Mesothelial cell of epicardium (in vitro differentiated cells): ENCODE data around the gene MNX1. TPM values are rescaled to one million over a fixed set of nuclear protein-coding genes. Genes with fewer than 3 reads are reported as not detected.

ENCODE experiments used
- DNase-seq, 2 experiments: peaks; one replicate each; pipeline ENCODE4 v3.0.0; 2021; ENCODE audit warnings: low spot score in 2 of 2; ENCODE audit not compliant: unreplicated experiment in 2 of 2
- H3K27ac Mint-ChIP-seq: 2 replicates; pipeline ENCODE4 v1.8.0; 2021; ENCODE audit warnings: mixed read lengths
- H3K27me3 Mint-ChIP-seq: 2 replicates; pipeline ENCODE4 v1.8.0; 2021; ENCODE audit warnings: low read depth, mixed read lengths
- H3K36me3 Mint-ChIP-seq: 2 replicates; pipeline ENCODE4 v1.8.0; 2021; ENCODE audit warnings: mixed read lengths
- H3K4me1 Mint-ChIP-seq: 2 replicates; pipeline ENCODE4 v1.8.0; 2021; ENCODE audit warnings: mixed read lengths
- H3K4me3 Mint-ChIP-seq: 2 replicates; pipeline ENCODE4 v1.8.0; 2021; ENCODE audit warnings: mild to moderate bottlenecking, moderate library complexity, mixed read lengths
- H3K9me3 Mint-ChIP-seq: 2 replicates; pipeline ENCODE4 v1.8.0; 2021; ENCODE audit warnings: mixed read lengths
- CTCF ChIP-seq: fragments of 200-600 bp; sonication (generic); IDR thresholded peaks from one replicate; pipeline ENCODE4 v1.5.0; 2021; ENCODE audit warnings: antibody characterized with exemption; ENCODE audit not compliant: unreplicated experiment
- total RNA-seq: library from RNA; stranded (reverse); gene quantifications from 3 replicates; pipeline ENCODE4 v1.2.1, GENCODE V29; 2021

The MNX1 gene
- total RNA-seq, 1 donor from 2014 or later, result not detected

GRCh38 chr7:156979711-156980110 lies 30.8 kb downstream of the MNX1 start:
- H3K36me3 Mint-ChIP-seq, result peaks cover 17% of the 10 kb centered on the region
- no peak for TF ChIP-seq CTCF
- no peaks in the 10 kb centered on the region for H3K4me1 Mint-ChIP-seq
- H3K4me3 Mint-ChIP-seq, result no peak overlapping the region
- no peaks in the 10 kb centered on the region for H3K27me3 Mint-ChIP-seq
- DNase-seq, result no peak
- H3K27ac Mint-ChIP-seq, result no peak overlapping the region
- H3K9me3 Mint-ChIP-seq, result peaks cover 15% of the 10 kb centered on the region

GRCh38 chr7:156979007-156979606 lies 31.4 kb downstream of the MNX1 start:
- no peaks in the 10 kb centered on the region for H3K4me1 Mint-ChIP-seq
- H3K9me3 Mint-ChIP-seq, result peaks cover 15% of the 10 kb centered on the region
- H3K36me3 Mint-ChIP-seq, result peaks cover 19% of the 10 kb centered on the region
- no peak overlapping the region for H3K27ac Mint-ChIP-seq
- no peak for TF ChIP-seq CTCF
- H3K4me3 Mint-ChIP-seq, result no peak overlapping the region
- DNase-seq, result no peak
- H3K27me3 Mint-ChIP-seq, result no peaks in the 10 kb centered on the region

- Mint-ChIP-seq H3K4me3 (no peak overlapping the region), H3K27ac (no peak overlapping the region), H3K4me1 (no peaks in the 10 kb centered on the region), H3K36me3 (peaks cover 30% of the 10 kb centered on the region), H3K9me3 (peaks cover 11% of the 10 kb centered on the region), H3K27me3 (no peaks in the 10 kb centered on the region)
- no peak for TF ChIP-seq CTCF
- DNase-seq, result no peak
Measured at GRCh38 chr7:156975620-156976019, 34.8 kb downstream of the MNX1 start.

- no peak overlapping the region for H3K27ac Mint-ChIP-seq
- H3K4me3 Mint-ChIP-seq, result no peak overlapping the region
- TF ChIP-seq CTCF, result peak; percentile 78
Measured at GRCh38 chr7:156969972-156970420, 40.5 kb downstream of the MNX1 start.

GRCh38 chr7:156968183-156968582 lies 42.3 kb downstream of the MNX1 start:
- no peaks in the 10 kb centered on the region for H3K27me3 Mint-ChIP-seq
- H3K9me3 Mint-ChIP-seq, result no peaks in the 10 kb centered on the region
- no peak overlapping the region for H3K4me3 Mint-ChIP-seq
- DNase-seq, result peak in 1 of 2 experiments; percentile 24
- peaks cover 28% of the 10 kb centered on the region for H3K36me3 Mint-ChIP-seq
- no peak for TF ChIP-seq CTCF
- no peak overlapping the region for H3K27ac Mint-ChIP-seq
- H3K4me1 Mint-ChIP-seq, result no peaks in the 10 kb centered on the region

More at GRCh38 chr7:156969972-156970420, 40.5 kb downstream of the MNX1 start:
- DNase-seq, result peak in 1 of 2 experiments; percentile 20
- Mint-ChIP-seq H3K27me3 (no peaks in the 10 kb centered on the region), H3K9me3 (no peaks in the 10 kb centered on the region), H3K4me1 (no peaks in the 10 kb centered on the region), H3K36me3 (peaks cover 24% of the 10 kb centered on the region)

- H3K9me3 Mint-ChIP-seq, result no peaks in the 10 kb centered on the region
- H3K27ac Mint-ChIP-seq, result no peak overlapping the region
- H3K27me3 Mint-ChIP-seq, result no peaks in the 10 kb centered on the region
- no peaks in the 10 kb centered on the region for H3K4me1 Mint-ChIP-seq
- no peak for TF ChIP-seq CTCF
- H3K36me3 Mint-ChIP-seq, result peaks cover 33% of the 10 kb centered on the region
- H3K4me3 Mint-ChIP-seq, result no peak overlapping the region
- peak in 1 of 2 experiments; percentile 32 for DNase-seq
Measured at GRCh38 chr7:156966387-156966786, 44.1 kb downstream of the MNX1 start.
